Activated CD4-positive, alpha-beta memory T cell treated with anti-CD3 and anti-CD28 coated beads, Interleukin-2, amount 10 ng/mL, durations not matched to agents 7 days and 5 days (primary cell): Measurements from ENCODE around the gene DPYSL4. TPM values are rescaled to one million over a fixed set of nuclear protein-coding genes. Genes with fewer than 3 reads are reported as not detected.
A peak's percentile ranks its signal among the peaks of the same experiment; 100 is the strongest.

Experiments used
- CTCF ChIA-PET: fragments of 350-600 bp; sonication (Branson Sonifier 250); formaldehyde crosslinking; loops from one replicate; lab custom pipeline; 2021; ENCODE audit warnings: antibody characterized with exemption, inconsistent platforms; lab: Charles Lee
- POLR2A ChIA-PET: fragments of 350-600 bp; sonication (Branson Sonifier 250); formaldehyde crosslinking; loops from one replicate; lab custom pipeline; 2021; ENCODE audit warnings: antibody characterized with exemption; lab: Charles Lee
- DNase-seq: peaks from one replicate; pipeline ENCODE4 v3.0.0-alpha.2; 2020
- H3K27ac Mint-ChIP-seq: one replicate; pipeline ENCODE4 v1.8.0; 2021; ENCODE audit warnings: mild to moderate bottlenecking, mixed read lengths
- H3K27me3 Mint-ChIP-seq: one replicate; pipeline ENCODE4 v1.8.0; 2021; ENCODE audit warnings: mixed read lengths
- H3K36me3 Mint-ChIP-seq: one replicate; pipeline ENCODE4 v1.8.0; 2021; ENCODE audit warnings: low read depth, mixed read lengths
- H3K4me1 Mint-ChIP-seq: one replicate; pipeline ENCODE4 v1.8.0; 2021; ENCODE audit warnings: mixed read lengths
- H3K4me3 Mint-ChIP-seq: one replicate; pipeline ENCODE4 v1.8.0; 2021; ENCODE audit warnings: mild to moderate bottlenecking, mixed read lengths
- H3K9me3 Mint-ChIP-seq: one replicate; pipeline ENCODE4 v1.8.0; 2021; ENCODE audit warnings: mixed read lengths
- total RNA-seq, 2 experiments: library from RNA; stranded (reverse); gene quantifications; one replicate each; pipeline ENCODE4 v1.2.3, GENCODE V29; 2021

The DPYSL4 gene
- 1 to 10 TPM; 5.4 to 6.7 TPM for total RNA-seq

DNA sequence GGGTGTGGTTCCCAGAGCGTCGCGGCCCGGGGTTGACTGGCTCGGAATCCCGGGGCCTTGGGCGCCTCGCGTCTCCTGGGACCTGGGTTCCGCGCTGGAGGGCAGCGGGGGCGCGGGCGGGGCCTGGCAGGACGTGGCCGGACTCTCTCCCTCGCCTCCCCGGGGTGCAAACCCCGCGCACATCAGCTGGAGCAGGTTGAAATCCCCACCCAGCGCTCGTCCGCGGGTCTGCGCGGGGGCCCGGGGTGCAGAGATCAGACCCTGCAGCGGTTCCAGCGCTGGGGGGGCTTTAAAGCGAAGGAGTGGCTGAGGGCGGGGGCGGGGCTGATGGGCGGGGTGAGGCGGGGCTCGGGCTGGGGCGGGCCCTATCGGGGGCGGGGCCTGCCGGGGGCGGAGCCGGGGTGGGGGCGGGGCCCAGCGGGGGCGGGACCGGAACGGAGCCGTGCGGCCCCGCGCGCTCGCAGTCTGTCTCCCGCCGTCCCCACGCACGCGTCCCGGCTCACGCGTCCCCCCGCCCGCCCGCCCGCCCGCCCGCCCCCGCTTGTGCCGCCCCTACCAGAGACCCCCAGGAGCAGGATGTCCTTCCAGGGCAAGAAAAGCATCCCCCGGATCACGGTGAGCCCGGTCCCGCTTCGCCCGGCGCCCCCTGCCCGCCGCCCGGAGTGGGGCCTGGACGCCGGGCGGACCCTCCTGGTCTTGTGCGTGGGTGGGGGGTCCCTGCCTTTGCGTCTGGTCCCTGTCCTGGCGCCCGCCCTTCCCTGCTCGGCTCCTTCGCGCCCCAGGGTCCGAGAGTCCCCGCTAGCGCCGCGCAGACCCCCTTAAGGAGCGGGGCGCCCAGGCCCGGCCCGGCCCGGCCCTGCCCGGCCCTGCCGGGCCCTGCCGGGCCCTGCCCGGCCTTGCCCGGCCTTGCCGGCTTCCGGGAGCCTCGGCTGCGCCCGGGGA, at the start of gene DPYSL4:
DPYSL4 (plus strand) TSS at position 461 of the 942 bp plus-strand sequence; CDS start at position 577, 116 bp downstream.
- POLR2A ChIA-PET, result no interaction called here
- Mint-ChIP-seq H3K27ac (no peak within 1 kb of the TSS), H3K4me3 (peak within 1 kb of the TSS; percentile 17)

DNA sequence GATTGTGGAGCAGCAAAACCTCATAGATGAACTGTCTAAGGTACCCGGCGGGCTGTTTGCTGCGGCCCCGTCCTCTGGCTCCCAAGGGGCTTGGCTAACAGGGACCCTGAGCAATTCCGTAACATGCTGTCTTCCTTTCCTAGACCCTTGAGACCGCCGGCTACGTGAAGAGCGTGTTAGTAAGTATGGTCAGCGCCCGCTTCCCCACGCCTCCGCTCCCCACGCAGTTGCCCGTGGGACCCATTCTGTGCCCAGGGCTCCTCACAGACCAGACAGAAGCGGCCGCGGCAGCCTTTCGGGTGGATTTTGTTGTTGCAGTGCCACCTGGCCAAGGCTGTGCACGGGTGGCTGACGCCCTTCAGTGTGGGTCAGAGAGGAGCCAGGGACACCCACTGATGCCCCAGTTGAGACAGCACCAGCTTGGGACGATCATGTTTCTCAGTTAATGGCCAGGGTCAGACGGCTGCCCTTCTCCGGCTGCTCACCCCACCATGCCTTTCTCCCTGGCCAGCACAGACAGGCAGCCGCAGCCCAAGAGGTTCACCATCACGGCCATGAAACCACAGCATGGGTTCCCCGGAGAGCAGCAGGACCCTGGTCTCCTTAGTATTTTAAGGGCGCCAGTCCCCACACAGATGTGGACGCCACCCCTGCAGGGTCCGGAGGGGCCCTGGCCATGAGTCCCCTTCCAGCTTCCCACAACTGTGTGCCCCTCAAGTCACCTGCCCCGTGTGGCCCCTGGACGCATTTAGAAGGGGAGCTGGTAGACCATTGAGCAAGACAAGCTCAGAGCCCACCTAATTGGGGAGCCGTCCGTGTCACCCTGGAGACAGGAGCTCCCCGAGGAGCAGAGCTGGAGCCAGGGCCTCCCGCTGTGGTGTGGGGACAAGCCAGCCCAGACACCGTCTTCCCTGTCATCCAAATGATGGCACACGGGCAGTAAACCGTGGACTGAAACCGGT, 49.4 kb upstream of the DPYSL4 start:
- Mint-ChIP-seq H3K27me3 (peaks cover 1% of the 10 kb centered on the region), H3K4me1 (no peaks in the 10 kb centered on the region), H3K36me3 (no peaks in the 10 kb centered on the region), H3K4me3 (no peak overlapping the region), H3K27ac (no peak overlapping the region), H3K9me3 (no peaks in the 10 kb centered on the region)
- CTCF ChIA-PET, result no interaction called here
- DNase-seq, result no peak
- POLR2A ChIA-PET, result no interaction called here

More for the DNA sequence above, at the start of gene DPYSL4:
- Mint-ChIP-seq H3K4me1 (peaks cover 2% of the 10 kb centered on the region), H3K9me3 (peaks cover 4% of the 10 kb centered on the region), H3K27me3 (peaks cover 42% of the 10 kb centered on the region), H3K36me3 (no peaks in the 10 kb centered on the region)
- CTCF ChIA-PET, result no interaction called here
- DNase-seq, result peak; percentile 33

DNA sequence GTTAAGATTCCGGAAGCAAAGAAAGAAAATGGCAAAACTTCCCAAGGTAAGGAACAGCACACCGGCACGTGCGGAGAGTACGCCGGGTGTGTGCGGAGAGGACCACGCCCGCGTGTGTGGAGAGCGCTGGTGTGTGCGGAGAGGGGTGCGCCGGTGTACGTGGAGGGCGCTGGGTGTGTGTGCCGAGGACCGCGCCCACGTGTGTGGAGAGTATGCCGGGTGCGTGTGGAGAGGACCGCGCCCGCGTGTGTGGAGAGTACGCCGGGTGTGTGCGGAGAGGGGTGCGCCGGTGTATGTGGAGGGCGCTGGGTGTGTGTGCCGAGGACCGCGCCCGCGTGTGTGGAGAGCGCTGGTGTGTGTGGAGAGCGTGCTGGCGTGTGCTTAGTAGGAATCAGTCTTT, 48.6 kb upstream of the DPYSL4 start:
- DNase-seq, result no peak
- peaks cover under 1% of the 10 kb centered on the region for H3K27me3 Mint-ChIP-seq
- no peak overlapping the region for H3K27ac Mint-ChIP-seq
- CTCF ChIA-PET, result no interaction called here
- no peaks in the 10 kb centered on the region for H3K4me1 Mint-ChIP-seq
- no peaks in the 10 kb centered on the region for H3K9me3 Mint-ChIP-seq
- H3K36me3 Mint-ChIP-seq, result no peaks in the 10 kb centered on the region
- no peak overlapping the region for H3K4me3 Mint-ChIP-seq
- POLR2A ChIA-PET, result no interaction called here

DNA sequence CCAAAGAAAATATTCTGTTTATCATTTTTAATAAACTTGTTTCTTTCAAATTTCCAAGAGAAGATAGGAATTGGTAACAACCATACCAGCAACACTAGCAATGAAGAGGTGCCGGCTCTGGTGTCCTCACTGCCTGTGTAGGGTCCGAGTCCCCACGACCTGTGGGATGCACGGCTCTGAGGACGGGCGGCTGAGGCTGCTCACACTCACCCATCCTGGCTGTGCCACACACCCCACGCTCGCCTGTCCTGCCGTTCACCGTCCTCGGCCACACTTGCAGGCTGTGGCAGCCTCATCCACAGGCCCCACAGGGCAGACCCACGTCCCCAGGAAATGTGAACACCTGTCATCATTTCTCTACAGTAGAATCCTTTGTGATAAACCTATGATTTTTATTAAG, 48.2 kb upstream of the DPYSL4 start:
- H3K4me3 Mint-ChIP-seq, result no peak overlapping the region
- H3K27me3 Mint-ChIP-seq, result no peaks in the 10 kb centered on the region
- H3K4me1 Mint-ChIP-seq, result no peaks in the 10 kb centered on the region
- ChIA-PET POLR2A (no interaction called here), CTCF (no interaction called here)
- no peaks in the 10 kb centered on the region for H3K9me3 Mint-ChIP-seq
- no peaks in the 10 kb centered on the region for H3K36me3 Mint-ChIP-seq
- no peak for DNase-seq
- no peak overlapping the region for H3K27ac Mint-ChIP-seq

DNA sequence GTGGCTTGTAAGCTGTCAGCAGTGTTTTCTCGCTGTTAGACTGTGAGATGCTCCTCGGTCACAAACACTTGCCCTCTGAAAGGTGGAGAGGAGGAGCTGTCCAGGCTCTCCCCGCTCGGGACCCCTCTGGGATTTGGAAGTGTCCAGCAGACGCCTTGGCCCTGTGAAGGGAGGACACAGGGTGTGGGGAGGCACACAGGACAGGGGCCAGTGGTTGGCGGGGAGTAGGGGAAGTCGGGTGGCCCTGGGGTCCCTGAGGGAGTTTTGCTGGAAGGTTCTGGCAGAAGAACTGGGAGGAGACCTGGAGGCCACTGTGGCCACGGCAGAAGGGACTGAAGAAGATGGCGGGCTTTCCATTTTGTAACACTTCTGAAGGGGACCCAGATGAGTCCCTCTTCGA, 47.2 kb upstream of the DPYSL4 start:
- H3K27ac Mint-ChIP-seq, result no peak overlapping the region
- no peak for DNase-seq
- ChIA-PET CTCF (no interaction called here), POLR2A (no interaction called here)
- no peaks in the 10 kb centered on the region for H3K27me3 Mint-ChIP-seq
- H3K9me3 Mint-ChIP-seq, result no peaks in the 10 kb centered on the region
- H3K4me1 Mint-ChIP-seq, result no peaks in the 10 kb centered on the region
- H3K4me3 Mint-ChIP-seq, result no peak overlapping the region
- no peaks in the 10 kb centered on the region for H3K36me3 Mint-ChIP-seq

DNA sequence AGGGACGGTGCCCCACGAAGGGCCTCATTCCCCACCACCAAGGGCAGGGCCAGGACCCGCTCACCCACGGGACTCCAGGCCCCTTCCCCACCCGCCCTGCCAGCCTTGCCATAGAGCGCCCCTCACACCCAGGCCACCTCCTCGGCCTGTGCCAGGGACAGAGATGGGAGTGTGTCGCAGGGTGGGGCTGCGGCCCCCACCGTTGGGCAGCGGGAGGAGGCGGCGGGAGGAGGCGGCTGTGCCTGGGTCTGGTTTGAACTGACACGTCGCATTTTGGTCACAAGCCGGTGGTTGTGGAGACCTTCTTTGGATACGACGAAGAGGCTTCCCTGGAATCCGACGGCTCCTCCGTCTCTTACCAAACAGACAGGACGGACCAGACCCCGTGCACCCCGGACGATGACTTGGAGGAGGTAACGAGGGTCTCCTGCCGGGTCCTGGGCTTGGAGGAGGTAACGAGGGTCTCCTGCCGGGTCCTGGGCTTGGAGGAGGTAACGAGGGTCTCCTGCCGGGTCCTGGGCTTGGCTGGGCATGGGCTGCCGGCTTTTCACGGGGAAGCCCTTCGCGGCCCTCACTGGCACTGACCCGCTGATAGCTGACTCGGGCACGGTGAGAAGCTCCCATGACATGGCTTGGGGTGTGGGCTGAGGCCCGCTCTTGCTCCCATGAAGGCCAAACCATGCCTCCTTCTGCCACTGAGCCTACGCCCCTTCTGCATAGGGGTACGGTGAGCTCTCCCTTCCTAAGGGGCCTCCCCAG, 46.4 kb upstream of the DPYSL4 start:
- Mint-ChIP-seq H3K27me3 (no peaks in the 10 kb centered on the region), H3K27ac (no peak overlapping the region), H3K36me3 (no peaks in the 10 kb centered on the region), H3K4me1 (no peaks in the 10 kb centered on the region), H3K9me3 (no peaks in the 10 kb centered on the region), H3K4me3 (no peak overlapping the region)
- no peak for DNase-seq
- ChIA-PET POLR2A (no interaction called here), CTCF (no interaction called here)

DNA sequence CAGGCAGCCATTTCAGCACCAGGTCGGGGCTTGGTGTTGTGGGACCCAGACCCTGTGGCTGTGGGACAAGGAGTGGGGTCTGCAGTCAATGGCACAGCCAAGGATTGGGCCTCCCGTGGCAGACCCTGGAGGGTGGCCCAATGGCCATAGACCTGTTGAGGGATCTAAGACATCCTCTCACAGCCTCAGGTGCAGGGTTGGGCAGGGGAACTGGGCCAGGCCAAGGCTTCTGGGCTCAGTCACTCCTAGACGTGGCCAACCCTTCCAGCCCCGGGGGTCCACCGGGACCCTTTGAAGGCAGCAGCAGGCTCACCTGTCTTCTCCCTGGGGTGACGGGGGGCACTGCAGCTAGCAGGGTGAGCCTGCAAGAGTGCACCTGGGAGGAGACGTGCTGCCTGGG, 45.7 kb upstream of the DPYSL4 start:
- no peaks in the 10 kb centered on the region for H3K27me3 Mint-ChIP-seq
- H3K4me1 Mint-ChIP-seq, result no peaks in the 10 kb centered on the region
- no peak overlapping the region for H3K27ac Mint-ChIP-seq
- H3K9me3 Mint-ChIP-seq, result no peaks in the 10 kb centered on the region
- no peaks in the 10 kb centered on the region for H3K36me3 Mint-ChIP-seq
- ChIA-PET POLR2A (no interaction called here), CTCF (no interaction called here)
- H3K4me3 Mint-ChIP-seq, result no peak overlapping the region
- DNase-seq, result no peak

DNA sequence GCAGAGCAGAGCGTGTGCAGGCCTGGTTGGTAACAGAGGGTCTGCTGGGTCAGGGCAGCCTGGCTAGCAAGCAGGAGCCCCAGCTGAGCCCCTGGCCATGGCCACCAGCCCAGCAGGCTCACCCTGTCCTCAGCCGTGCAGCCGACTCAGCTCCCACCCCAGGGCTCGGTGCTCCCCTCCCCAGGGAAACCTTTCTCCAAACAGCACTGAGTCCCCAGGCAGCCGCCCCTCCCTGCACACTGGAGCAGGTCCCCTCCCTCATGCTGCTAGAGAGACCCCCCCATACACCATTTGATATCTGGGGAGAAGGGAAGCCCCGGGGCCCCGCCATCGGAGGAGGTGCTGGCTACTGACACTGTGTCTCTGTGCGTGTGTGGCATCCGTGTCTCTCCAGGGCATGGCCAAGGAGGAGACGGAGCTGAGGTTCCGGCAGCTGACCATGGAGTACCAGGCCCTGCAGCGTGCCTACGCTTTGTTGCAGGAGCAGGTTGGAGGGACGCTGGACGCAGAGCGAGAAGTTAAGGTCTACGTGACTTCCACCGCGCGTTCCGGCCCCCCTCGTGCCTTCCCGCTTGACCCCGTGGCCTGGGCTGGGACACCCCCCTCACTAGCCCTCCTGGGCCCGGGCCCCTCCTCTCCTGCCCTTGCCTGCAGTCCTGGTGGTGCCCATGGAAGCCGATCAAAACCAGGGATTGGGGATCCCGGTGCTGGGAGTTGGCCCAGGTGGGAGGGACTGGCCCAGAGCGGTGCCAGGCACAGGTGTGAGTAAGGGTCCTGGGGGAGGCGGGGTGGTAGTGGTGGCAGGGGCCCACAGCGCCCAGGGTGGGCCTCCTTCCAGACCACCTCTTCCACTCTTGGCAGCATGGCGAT, 45.0 kb upstream of the DPYSL4 start:
- POLR2A ChIA-PET, result no interaction called here
- H3K36me3 Mint-ChIP-seq, result no peaks in the 10 kb centered on the region
- no peak overlapping the region for H3K27ac Mint-ChIP-seq
- H3K4me3 Mint-ChIP-seq, result no peak overlapping the region
- no peaks in the 10 kb centered on the region for H3K4me1 Mint-ChIP-seq
- H3K27me3 Mint-ChIP-seq, result no peaks in the 10 kb centered on the region
- DNase-seq, result no peak
- no peaks in the 10 kb centered on the region for H3K9me3 Mint-ChIP-seq
- CTCF ChIA-PET, result interaction anchor here (1.0 to 1.8 kb wide), 4 partner anchors 8 to 256 kb away, joined by 3 to 10 read pairs (median 5); no protein-coding TSS in a partner anchor

DNA sequence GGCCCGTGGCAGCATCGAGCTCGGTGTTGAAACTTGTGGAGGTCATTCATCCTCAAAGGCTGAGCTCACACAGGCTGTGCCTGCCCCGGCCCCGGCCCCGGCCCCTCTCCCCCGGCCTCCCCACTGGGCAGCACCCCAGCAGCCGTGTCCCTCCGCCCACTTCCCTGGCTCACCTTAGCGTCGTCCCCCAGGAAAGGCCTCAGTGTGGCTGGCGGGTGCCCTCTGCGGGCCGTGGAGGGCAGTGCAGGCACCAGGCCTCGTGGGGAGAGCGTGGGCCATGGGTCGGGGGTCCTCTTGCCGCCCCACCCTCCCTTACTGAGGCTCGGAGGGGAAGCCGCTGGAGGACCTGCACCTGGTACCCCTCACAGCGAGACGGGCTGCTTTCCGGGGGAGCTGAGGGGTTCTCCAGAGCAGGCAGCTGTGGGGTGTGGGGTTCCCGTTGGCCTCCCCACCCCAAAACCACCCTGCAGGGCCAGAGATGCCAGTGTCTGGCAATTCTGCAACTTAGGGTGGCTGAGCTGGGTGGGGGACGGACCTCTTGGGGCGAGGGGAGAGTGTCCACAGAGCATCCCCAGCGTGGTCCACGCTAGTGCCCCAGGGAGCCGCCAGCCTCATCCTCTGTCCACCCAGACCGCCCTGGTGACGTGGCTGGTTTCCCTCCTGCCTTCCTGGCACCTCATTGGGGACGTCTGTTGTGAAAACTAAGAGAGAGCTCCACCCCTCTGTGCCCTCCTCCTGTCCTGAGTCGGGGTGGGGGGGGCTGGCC, 44.2 kb upstream of the DPYSL4 start:
- Mint-ChIP-seq H3K4me3 (no peak overlapping the region), H3K27me3 (no peaks in the 10 kb centered on the region), H3K36me3 (no peaks in the 10 kb centered on the region), H3K9me3 (no peaks in the 10 kb centered on the region), H3K4me1 (no peaks in the 10 kb centered on the region), H3K27ac (no peak overlapping the region)
- DNase-seq, result peak; percentile 51
- ChIA-PET CTCF (interaction anchor here (0.7 to 1.8 kb wide), 5 partner anchors 9 to 257 kb away, joined by 3 to 10 read pairs (median 5); partner anchors contain the start of gene JAKMIP3), POLR2A (no interaction called here)

DNA sequence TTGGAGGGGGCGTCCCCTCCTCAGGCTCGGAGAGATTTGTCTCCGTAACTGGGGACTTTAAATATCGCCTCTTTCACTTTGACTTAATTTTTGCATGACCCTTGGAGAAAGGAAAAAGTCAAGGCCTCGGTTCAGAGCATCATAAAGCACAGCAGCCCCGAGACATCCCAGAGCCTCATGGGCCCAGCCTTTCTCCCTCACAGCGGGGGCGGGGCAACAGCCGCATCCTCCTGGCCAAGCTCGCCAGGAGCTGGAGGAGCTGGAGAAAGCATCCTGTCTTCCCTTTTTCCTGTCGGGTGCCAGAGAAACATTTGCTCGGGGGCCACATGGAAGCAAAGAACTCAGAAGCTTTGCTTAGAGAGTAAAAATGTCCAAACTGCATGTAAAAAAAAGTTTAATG, 43.6 kb upstream of the DPYSL4 start:
- no peak for DNase-seq
- no peak overlapping the region for H3K27ac Mint-ChIP-seq
- H3K36me3 Mint-ChIP-seq, result no peaks in the 10 kb centered on the region
- no peaks in the 10 kb centered on the region for H3K27me3 Mint-ChIP-seq
- H3K9me3 Mint-ChIP-seq, result no peaks in the 10 kb centered on the region
- H3K4me1 Mint-ChIP-seq, result no peaks in the 10 kb centered on the region
- ChIA-PET CTCF (interaction anchor here (0.7 to 1.8 kb wide), 4 partner anchors 10 to 257 kb away, joined by 3 to 10 read pairs (median 5); partner anchors contain the start of gene JAKMIP3), POLR2A (no interaction called here)
- no peak overlapping the region for H3K4me3 Mint-ChIP-seq

DNA sequence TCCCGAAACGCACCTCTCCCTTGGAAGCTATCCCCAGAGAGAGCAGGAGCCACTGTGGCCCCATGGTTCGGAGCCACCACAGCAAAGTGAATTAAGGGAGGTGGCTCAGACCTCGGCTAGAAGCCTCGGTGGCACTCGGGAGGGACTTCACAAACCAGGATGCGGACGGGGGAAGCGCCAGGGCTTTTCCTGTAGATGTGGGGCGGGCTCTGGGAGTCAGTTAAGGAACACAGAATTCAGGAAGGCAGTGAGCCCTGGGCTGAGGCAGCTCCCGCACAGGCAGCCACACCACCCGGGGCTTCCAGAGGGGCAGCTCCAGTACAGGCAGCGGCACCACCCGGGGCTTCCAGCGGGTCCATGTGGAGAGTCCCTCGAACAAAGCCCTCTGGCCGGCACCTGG, 42.7 kb upstream of the DPYSL4 start:
- no peaks in the 10 kb centered on the region for H3K4me1 Mint-ChIP-seq

More for the DNA sequence above, 42.7 kb upstream of the DPYSL4 start:
- no peaks in the 10 kb centered on the region for H3K36me3 Mint-ChIP-seq
- no peaks in the 10 kb centered on the region for H3K9me3 Mint-ChIP-seq
- ChIA-PET CTCF (no interaction called here), POLR2A (no interaction called here)
- H3K27me3 Mint-ChIP-seq, result no peaks in the 10 kb centered on the region
- H3K27ac Mint-ChIP-seq, result no peak overlapping the region
- no peak for DNase-seq
- H3K4me3 Mint-ChIP-seq, result no peak overlapping the region
